Measurements from ENCODE around the gene AFF1.
A peak's percentile ranks its signal among the peaks of the same experiment; 100 is the strongest.
"Not testable (repeated sequence)": the region's sequence is repeated elsewhere in the genome, so short reads cannot be mapped to it uniquely, and the experiment has no call there.

The AFF1 gene

GRCh38 chr4:87032884-87033533 is 98.2 kb downstream of the AFF1 start:
- H3K4me3 ChIP-seq (ENCODE audit: low read length) = no peak overlapping the region
- no peak for TF ChIP-seq ZNF274 (IDR thresholded peaks at IDR 0.05; ENCODE audit: low read depth, low read length)

GRCh38 chr4:87033902-87034301 is 99.1 kb downstream of the AFF1 start:
- H3K4me3 ChIP-seq (ENCODE audit: low read length) = no peak overlapping the region
- no peak for TF ChIP-seq ZNF274 (IDR thresholded peaks at IDR 0.05; ENCODE audit: low read depth, low read length)

GRCh38 chr4:87034527-87034926 is 99.7 kb downstream of the AFF1 start:
- H3K4me3 ChIP-seq (ENCODE audit: low read length) = no peak overlapping the region
- TF ChIP-seq ZNF274 (IDR thresholded peaks at IDR 0.05; ENCODE audit: low read depth, low read length) = no peak

- TF ChIP-seq ZNF274 (IDR thresholded peaks at IDR 0.05; ENCODE audit: low read depth, low read length) = no peak
- no peak overlapping the region for H3K4me3 ChIP-seq (ENCODE audit: low read length)
Observed at GRCh38 chr4:87035881-87036509, 101.2 kb downstream of the AFF1 start.

- no peak for TF ChIP-seq ZNF274 (IDR thresholded peaks at IDR 0.05; ENCODE audit: low read depth, low read length)
Observed at GRCh38 chr4:87036713-87037112, 101.9 kb downstream of the AFF1 start.

GRCh38 chr4:87037171-87037570 is 102.4 kb downstream of the AFF1 start:
- not testable (repeated sequence) for H3K4me3 ChIP-seq (ENCODE audit: low read length)

More at GRCh38 chr4:87036713-87037112, 101.9 kb downstream of the AFF1 start:
- H3K4me3 ChIP-seq (ENCODE audit: low read length) = no peak overlapping the region

- TF ChIP-seq ZNF274 (IDR thresholded peaks at IDR 0.05; ENCODE audit: low read depth, low read length) = no peak
- no peak overlapping the region for H3K4me3 ChIP-seq (ENCODE audit: low read length)
Observed at GRCh38 chr4:87037671-87038334, 103.0 kb downstream of the AFF1 start.

- TF ChIP-seq ZNF274 (IDR thresholded peaks at IDR 0.05; ENCODE audit: low read depth, low read length) = no peak
- no peak overlapping the region for H3K4me3 ChIP-seq (ENCODE audit: low read length)
Observed at GRCh38 chr4:87038837-87039615, 104.2 kb downstream of the AFF1 start.

- TF ChIP-seq ZNF274 (IDR thresholded peaks at IDR 0.05; ENCODE audit: low read depth, low read length) = no peak
Observed at GRCh38 chr4:87041141-87041540, 106.3 kb downstream of the AFF1 start.

GRCh38 chr4:87042221-87042620 is 107.4 kb downstream of the AFF1 start:
- H3K4me3 ChIP-seq (ENCODE audit: low read length) = no peak overlapping the region
- TF ChIP-seq ZNF274 (IDR thresholded peaks at IDR 0.05; ENCODE audit: low read depth, low read length) = no peak

More at GRCh38 chr4:87041141-87041540, 106.3 kb downstream of the AFF1 start:
- H3K4me3 ChIP-seq (ENCODE audit: low read length) = no peak overlapping the region

GRCh38 chr4:87042986-87043820 is 108.4 kb downstream of the AFF1 start:
- peak overlapping the region; percentile 26; the same call in 1 of the 2 replicates for H3K4me3 ChIP-seq (ENCODE audit: low read length)
- TF ChIP-seq ZNF274 (IDR thresholded peaks at IDR 0.05; ENCODE audit: low read depth, low read length) = no peak

- TF ChIP-seq ZNF274 (IDR thresholded peaks at IDR 0.05; ENCODE audit: low read depth, low read length) = no peak
- H3K4me3 ChIP-seq (ENCODE audit: low read length) = no peak overlapping the region; the same call in 1 of the 2 replicates
Observed at GRCh38 chr4:87044511-87045233, 109.9 kb downstream of the AFF1 start.

- no peak overlapping the region for H3K4me3 ChIP-seq (ENCODE audit: low read length)
- no peak for TF ChIP-seq ZNF274 (IDR thresholded peaks at IDR 0.05; ENCODE audit: low read depth, low read length)
Observed at GRCh38 chr4:87045234-87045558, 110.4 kb downstream of the AFF1 start.
